Fibroblast of lung (primary cell): Measurements from ENCODE around the gene HMCN2. TPM values are rescaled to one million over a fixed set of nuclear protein-coding genes. Genes with fewer than 3 reads are reported as not detected.

Experiments
- DNase-seq, 2 donors: peaks; one replicate each; pipeline versions ENCODE4 v3.0.0 to v3.0.0-alpha.2; 2010; ENCODE audit warnings: low read depth in 2 of 2
- H2AFZ ChIP-seq: 2 replicates; pipeline ENCODE4 v1.5.1; 2012; ENCODE audit warnings: low read length, control low read depth, inconsistent platforms
- H3K27ac ChIP-seq: 2 replicates; pipeline ENCODE4 v1.5.1; 2011; ENCODE audit warnings: low read length, control low read depth; ENCODE audit not compliant: insufficient read depth
- H3K27me3 ChIP-seq: 2 replicates; pipeline ENCODE4 v1.5.1; 2011; ENCODE audit warnings: mild to moderate bottlenecking, low read length; ENCODE audit not compliant: control insufficient read depth, insufficient read depth
- H3K36me3 ChIP-seq: 2 replicates; pipeline ENCODE4 v1.5.1; 2011; ENCODE audit warnings: low read length; ENCODE audit not compliant: control insufficient read depth, insufficient read depth
- H3K4me1 ChIP-seq: 2 replicates; pipeline ENCODE4 v1.5.1; 2011; ENCODE audit warnings: low read length; ENCODE audit not compliant: control insufficient read depth, insufficient read depth; ENCODE audit errors: extremely low read depth
- H3K4me2 ChIP-seq: 2 replicates; pipeline ENCODE4 v1.5.1; 2011; ENCODE audit warnings: low read length, control low read depth; ENCODE audit not compliant: insufficient read depth; ENCODE audit errors: extremely low read depth
- H3K4me3 ChIP-seq, 4 experiments: fragments of 200-600 bp in 1 of 4; sonication (generic) in 1 of 4; replicated peaks in 1 of 4; 2 replicates each; pipeline ENCODE4 v1.5.1; 2011 to 2016; ENCODE audit warnings: low read length in 4 of 4, low read depth in 3 of 4, mild to moderate bottlenecking in 3 of 4, control low read depth in 2 of 4, inconsistent platforms in 1 of 4, mixed read lengths in 1 of 4; ENCODE audit not compliant: insufficient read depth in 1 of 4; ENCODE audit errors: control extremely low read depth in 1 of 4
- H3K79me2 ChIP-seq: 2 replicates; pipeline ENCODE4 v1.5.1; 2012; ENCODE audit warnings: mild to moderate bottlenecking, low read length, inconsistent platforms; ENCODE audit not compliant: control insufficient read depth, insufficient read depth
- H3K9ac ChIP-seq: 2 replicates; pipeline ENCODE4 v1.5.1; 2011; ENCODE audit warnings: mild to moderate bottlenecking, low read length, control low read depth; ENCODE audit not compliant: insufficient read depth
- H3K9me3 ChIP-seq: 2 replicates; pipeline ENCODE4 v1.5.1; 2012; ENCODE audit warnings: low read depth, low read length; ENCODE audit not compliant: control insufficient read depth, insufficient read depth
- H4K20me1 ChIP-seq: 2 replicates; pipeline ENCODE4 v1.5.1; 2011; ENCODE audit warnings: low read length; ENCODE audit not compliant: control insufficient read depth, insufficient read depth; ENCODE audit errors: extremely low read depth
- EZH2 ChIP-seq: IDR thresholded peaks from 2 replicates; pipeline ENCODE4 v1.5.1; 2012; ENCODE audit warnings: low read length, control low read depth, mild to moderate bottlenecking; ENCODE audit errors: missing control alignments
- polyA plus RNA-seq, 2 donors: library from polyadenylated mRNA; depleted of rRNA in 1 of 2; stranded (reverse) in 1 of 2; unstranded in 1 of 2; fragments of >200 nt; gene quantifications; 2 replicates each; pipeline ENCODE4 v1.2.1, GENCODE V29; 2011 to 2012; ENCODE audit warnings: missing spikeins in 1 of 2
- total RNA-seq: library from RNA; depleted of rRNA; stranded (reverse); fragments of >200 nt; gene quantifications from 2 replicates; pipeline ENCODE4 v1.2.1, GENCODE V29; 2014
- TF ChIP-seq, protein P1 (sequence below), 2 donors: IDR thresholded peaks in 1 of 2; conservative IDR thresholded peaks in 1 of 2; 1 replicate in 1 of 2; 2 replicates in 1 of 2; pipeline ENCODE4 v1.5.1; 2011 to 2012; ENCODE audit warnings: low read length in 2 of 2, control low read depth in 1 of 2, inconsistent platforms in 1 of 2, low read depth in 1 of 2, mild to moderate bottlenecking in 1 of 2

HMCN2 gene
- total and polyA plus RNA-seq, 2 donors (not counting 1 experiment from before 2014, with no cell fraction given), result under 0.01 TPM; not detected in 1

GRCh38 chr9:130266236-130267098 lies 907 bp downstream of the HMCN2 start:
- Histone ChIP-seq H2AFZ (no peak overlapping the region), H3K4me1 (no peaks in the 10 kb centered on the region), H3K27ac (no peak overlapping the region), H3K4me3 (no peak overlapping the region), H4K20me1 (no peaks in the 10 kb centered on the region), H3K9ac (no peak overlapping the region), H3K36me3 (no peaks in the 10 kb centered on the region), H3K27me3 (peaks cover 55% of the 10 kb centered on the region), H3K4me2 (no peak overlapping the region), H3K9me3 (no peaks in the 10 kb centered on the region), H3K79me2 (no peaks in the 10 kb centered on the region)
- TF ChIP-seq EZH2, result peak; percentile 30
- TF ChIP-seq, protein P1, sequence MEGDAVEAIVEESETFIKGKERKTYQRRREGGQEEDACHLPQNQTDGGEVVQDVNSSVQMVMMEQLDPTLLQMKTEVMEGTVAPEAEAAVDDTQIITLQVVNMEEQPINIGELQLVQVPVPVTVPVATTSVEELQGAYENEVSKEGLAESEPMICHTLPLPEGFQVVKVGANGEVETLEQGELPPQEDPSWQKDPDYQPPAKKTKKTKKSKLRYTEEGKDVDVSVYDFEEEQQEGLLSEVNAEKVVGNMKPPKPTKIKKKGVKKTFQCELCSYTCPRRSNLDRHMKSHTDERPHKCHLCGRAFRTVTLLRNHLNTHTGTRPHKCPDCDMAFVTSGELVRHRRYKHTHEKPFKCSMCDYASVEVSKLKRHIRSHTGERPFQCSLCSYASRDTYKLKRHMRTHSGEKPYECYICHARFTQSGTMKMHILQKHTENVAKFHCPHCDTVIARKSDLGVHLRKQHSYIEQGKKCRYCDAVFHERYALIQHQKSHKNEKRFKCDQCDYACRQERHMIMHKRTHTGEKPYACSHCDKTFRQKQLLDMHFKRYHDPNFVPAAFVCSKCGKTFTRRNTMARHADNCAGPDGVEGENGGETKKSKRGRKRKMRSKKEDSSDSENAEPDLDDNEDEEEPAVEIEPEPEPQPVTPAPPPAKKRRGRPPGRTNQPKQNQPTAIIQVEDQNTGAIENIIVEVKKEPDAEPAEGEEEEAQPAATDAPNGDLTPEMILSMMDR (conservative IDR thresholded peaks at IDR 0.05 in 1 of 2, IDR thresholded peaks at IDR 0.05 in 1 of 2; ENCODE audit: low read depth in 1 of 2, low read length in 2 of 2), result no peak
- no peak for DNase-seq

DNA sequence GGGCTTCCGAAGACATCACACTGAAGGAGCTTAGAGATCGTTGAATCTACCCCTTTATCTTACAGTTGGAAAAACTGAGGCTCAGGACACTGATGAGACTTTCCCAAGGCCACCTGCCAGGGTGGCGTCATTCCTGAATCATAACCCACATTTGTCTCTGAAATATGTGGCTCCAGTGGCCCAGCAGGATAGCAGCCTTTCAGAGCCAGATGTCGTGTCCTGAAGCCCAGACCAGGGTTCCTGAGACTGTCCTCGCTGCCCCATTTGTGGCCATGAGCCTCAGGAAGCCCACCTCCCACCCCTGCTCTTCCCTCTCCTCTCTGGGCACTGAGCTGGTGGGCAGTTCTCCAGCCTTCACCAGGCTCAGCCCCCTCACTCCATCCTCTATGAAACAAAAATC lies 2.4 kb downstream of the HMCN2 start:
- Histone ChIP-seq H3K27ac (no peak overlapping the region), H3K27me3 (peaks cover 50% of the 10 kb centered on the region), H3K4me1 (no peaks in the 10 kb centered on the region), H3K4me2 (no peak overlapping the region), H2AFZ (no peak overlapping the region), H3K79me2 (no peaks in the 10 kb centered on the region), H3K36me3 (no peaks in the 10 kb centered on the region), H3K9ac (no peak overlapping the region), H4K20me1 (no peaks in the 10 kb centered on the region), H3K4me3 (no peak overlapping the region), H3K9me3 (no peaks in the 10 kb centered on the region)
- TF ChIP-seq EZH2, result no peak
- TF ChIP-seq, protein P1 (conservative IDR thresholded peaks at IDR 0.05 in 1 of 2, IDR thresholded peaks at IDR 0.05 in 1 of 2; ENCODE audit: low read depth in 1 of 2, low read length in 2 of 2), result no peak
- no peak for DNase-seq

DNA sequence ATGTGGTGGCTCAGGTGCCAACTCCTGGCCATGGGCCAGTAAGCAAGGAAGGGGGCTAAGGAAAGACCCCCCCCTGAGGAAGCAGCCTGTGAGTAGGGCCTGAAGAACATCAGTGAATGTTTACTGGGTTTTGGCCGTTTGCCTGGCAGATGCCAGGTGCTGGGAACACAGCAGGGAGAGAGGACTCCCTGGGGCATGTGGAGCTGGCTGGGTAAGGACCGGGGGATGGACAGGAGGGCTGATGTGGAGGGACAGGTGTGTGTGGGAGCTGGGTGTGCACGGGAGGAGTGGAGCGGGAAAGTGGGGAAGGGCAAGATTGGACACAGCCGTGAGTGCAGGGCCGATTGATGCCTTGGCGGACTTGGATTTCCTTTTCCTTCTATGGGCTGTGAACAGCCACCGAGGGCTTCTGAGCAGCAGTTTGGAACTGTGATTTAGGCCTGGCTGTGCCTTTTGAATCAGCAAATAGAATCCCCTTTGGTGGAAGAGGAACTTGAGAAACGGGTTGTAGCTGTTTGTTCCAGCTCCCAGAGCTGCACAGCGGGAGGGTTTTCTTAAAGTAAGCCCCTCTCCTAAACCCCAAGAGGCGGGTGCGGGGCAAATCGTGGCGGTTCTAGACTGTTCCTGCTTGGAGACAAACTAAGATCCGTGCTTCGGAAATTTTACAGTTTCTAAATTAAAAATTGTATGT lies 3.1 kb downstream of the HMCN2 start:
- H3K36me3 ChIP-seq, result no peaks in the 10 kb centered on the region
- no peak overlapping the region for H2AFZ ChIP-seq
- H3K79me2 ChIP-seq, result no peaks in the 10 kb centered on the region
- no peak overlapping the region for H3K4me3 ChIP-seq
- DNase-seq, result no peak
- H4K20me1 ChIP-seq, result no peaks in the 10 kb centered on the region
- no peak overlapping the region for H3K27ac ChIP-seq
- no peak for TF ChIP-seq EZH2
- TF ChIP-seq, protein P1 (conservative IDR thresholded peaks at IDR 0.05 in 1 of 2, IDR thresholded peaks at IDR 0.05 in 1 of 2; ENCODE audit: low read depth in 1 of 2, low read length in 2 of 2), result no peak
- H3K27me3 ChIP-seq, result peaks cover 44% of the 10 kb centered on the region
- H3K4me2 ChIP-seq, result no peak overlapping the region
- no peaks in the 10 kb centered on the region for H3K9me3 ChIP-seq
- no peak overlapping the region for H3K9ac ChIP-seq
- H3K4me1 ChIP-seq, result no peaks in the 10 kb centered on the region
